ENCODE measurements around the gene ERGIC3.
"Not testable (repeated sequence)": the region's sequence is repeated elsewhere in the genome, so short reads cannot be mapped to it uniquely, and the experiment has no call there.

The ERGIC3 gene

GRCh38 chr20:35541783-35542662, at the start of gene ERGIC3:
TSS of gene ERGIC3 (plus strand) at chr20:35542078. CDS start at chr20:35542098, 20 bp downstream.
- DNase-seq = peak; percentile 94 to 99

GRCh38 chr20:35492352-35492751, 49.5 kb upstream of the ERGIC3 start:
- DNase-seq = no peak

- DNase-seq = no peak
Measured at GRCh38 chr20:35496481-35496880, 45.4 kb upstream of the ERGIC3 start.

DNA sequence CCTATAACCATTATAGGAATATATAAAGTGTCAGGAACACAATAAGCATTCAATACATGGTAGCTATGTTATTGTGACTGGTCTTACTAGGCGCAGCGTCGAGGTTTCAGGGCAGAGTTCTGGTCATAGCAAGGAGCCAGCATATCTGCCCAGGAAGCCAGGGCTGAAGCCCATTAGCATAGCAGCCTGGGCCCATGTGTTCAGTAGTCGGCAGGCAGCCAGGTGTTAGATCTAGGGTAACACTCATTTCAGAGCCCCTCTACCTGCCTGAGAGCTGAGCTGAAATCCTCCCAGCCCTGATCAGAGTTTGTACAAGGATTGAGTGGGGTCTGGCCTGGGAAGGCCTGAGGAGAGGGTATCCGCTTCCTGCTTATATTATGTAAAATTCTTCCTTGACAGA, 44.6 kb upstream of the ERGIC3 start:
- DNase-seq = no peak

DNA sequence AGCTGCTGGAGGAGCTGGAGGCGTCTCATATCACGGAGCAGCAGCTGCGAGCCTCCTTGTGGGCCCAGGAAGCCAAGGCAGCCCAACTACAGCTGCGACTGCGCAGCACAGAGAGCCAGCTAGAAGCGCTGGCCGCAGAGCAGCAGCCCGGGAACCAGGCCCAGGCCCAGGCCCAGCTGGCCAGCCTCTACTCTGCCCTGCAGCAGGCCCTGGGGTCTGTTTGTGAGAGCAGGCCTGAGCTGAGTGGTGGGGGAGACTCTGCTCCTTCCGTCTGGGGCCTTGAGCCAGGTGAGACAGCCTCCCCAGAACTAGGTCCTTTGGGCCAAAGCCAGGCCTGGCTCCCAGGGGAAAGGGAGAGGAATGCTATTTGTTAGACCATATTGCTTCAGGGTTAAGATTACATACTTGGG, 44.1 kb upstream of the ERGIC3 start:
- DNase-seq = no peak

DNA sequence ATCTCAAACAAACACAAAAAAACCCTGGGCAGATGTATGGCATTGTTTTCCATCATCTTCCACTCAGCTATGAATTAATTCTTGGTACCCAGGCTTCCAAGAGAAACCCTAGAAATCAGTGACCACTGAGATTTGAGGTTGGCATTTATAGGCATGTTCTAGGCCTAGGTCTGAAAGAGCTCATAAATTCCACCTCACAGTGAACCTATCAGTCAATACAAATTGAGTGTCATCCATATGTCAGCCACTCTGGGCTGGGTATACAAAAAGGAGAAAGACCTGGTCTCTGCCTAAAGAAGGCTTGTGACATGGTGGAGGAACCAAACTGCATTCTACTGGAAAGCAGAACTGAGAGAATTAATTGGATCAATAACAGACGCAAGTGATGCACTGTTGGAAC, 42.6 kb upstream of the ERGIC3 start:
- no peak for DNase-seq

DNA sequence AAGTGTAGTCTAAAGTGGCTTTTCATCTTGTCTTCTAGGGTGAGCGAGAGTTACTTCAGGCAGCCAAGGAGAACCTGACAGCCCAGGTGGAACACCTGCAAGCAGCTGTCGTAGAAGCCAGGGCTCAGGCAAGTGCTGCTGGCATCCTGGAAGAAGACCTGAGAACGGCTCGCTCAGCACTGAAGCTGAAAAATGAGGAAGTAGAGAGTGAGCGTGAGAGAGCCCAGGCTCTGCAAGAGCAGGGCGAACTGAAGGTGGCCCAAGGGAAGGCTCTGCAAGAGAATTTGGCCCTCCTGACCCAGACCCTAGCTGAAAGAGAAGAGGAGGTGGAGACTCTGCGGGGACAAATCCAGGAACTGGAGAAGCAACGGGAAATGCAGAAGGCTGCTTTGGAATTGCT, 39.5 kb upstream of the ERGIC3 start:
- DNase-seq = peak; percentile 9 to 14

DNA sequence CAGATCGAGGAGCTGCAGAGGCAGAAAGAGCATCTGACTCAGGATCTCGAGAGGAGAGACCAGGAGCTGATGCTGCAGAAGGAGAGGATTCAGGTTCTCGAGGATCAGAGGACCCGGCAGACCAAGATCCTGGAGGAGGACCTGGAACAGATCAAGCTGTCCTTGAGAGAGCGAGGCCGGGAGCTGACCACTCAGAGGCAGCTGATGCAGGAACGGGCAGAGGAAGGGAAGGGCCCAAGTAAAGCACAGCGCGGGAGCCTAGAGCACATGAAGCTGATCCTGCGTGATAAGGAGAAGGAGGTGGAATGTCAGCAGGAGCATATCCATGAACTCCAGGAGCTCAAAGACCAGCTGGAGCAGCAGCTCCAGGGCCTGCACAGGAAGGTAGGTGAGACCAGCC, 38.6 kb upstream of the ERGIC3 start:
- no peak for DNase-seq

DNA sequence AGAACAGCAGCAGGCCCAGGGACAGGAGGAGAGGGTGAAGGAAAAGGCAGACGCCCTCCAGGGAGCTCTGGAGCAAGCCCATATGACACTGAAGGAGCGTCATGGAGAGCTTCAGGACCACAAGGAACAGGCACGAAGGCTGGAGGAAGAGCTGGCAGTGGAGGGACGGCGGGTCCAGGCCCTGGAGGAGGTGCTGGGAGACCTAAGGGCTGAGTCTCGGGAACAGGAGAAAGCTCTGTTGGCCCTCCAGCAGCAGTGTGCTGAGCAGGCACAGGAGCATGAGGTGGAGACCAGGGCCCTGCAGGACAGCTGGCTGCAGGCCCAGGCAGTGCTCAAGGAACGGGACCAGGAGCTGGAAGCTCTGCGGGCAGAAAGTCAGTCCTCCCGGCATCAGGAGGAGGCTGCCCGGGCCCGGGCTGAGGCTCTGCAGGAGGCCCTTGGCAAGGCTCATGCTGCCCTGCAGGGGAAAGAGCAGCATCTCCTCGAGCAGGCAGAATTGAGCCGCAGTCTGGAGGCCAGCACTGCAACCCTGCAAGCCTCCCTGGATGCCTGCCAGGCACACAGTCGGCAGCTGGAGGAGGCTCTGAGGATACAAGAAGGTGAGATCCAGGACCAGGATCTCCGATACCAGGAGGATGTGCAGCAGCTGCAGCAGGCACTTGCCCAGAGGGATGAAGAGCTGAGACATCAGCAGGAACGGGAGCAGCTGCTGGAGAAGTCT, 37.9 kb upstream of the ERGIC3 start:
- no peak for DNase-seq

- no peak for DNase-seq
Measured at GRCh38 chr20:35504751-35505150, 37.1 kb upstream of the ERGIC3 start.

DNA sequence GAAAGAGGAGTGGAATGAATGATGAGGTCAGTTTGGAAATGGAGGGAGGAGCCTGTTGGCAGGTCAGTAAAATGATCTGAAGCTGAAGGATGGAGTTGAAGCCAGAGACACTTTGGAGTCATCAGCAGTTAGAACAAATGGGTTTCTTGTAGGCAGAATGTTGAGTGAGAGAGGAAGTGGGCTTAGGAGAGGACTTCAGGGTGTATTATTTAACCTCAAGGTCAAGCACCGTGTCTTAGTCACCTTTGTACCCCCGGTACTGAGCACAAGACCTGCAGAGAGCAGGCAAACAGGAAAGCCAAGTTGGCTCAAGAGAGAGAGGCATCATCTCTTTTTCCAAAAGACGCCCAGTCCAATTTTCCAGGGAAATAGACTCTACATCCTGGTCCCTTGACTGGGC, 35.7 kb upstream of the ERGIC3 start:
- DNase-seq = no peak

DNA sequence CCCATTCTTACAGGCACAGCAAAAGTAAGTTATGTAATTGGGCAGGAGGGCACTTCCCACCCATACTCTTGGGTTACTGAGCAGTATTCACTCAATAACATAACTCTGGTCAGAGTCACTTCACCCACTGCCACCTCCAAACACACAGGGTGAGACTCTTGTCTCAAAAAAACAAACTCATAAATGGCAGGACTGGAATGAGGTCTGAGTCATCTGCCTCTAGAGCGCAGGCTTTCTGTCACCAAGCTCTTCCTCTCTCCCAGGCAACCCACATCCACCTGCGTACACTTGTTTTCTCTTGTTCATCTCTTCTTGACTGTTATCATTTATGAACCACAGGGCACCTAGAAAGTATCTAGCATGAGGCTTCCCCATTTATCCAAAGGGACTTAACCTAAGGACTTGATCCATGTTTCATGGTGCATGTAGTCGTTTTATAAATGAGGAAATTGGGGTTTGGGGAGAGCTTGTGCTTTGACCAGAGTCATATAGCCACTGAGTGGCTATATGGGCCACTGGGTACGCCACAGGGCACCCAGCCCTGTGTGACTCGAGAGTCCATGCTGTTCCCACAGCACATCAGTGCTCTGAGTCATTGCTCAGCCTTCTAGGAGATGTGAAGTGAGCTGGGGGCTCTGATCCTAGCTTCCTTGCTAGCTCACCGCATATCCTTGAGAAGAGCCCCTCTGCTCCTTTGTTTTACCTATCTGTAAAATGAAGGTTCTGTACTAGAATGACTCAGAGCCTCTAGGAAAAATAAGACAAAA, 34.8 kb upstream of the ERGIC3 start:
- no peak for DNase-seq

DNA sequence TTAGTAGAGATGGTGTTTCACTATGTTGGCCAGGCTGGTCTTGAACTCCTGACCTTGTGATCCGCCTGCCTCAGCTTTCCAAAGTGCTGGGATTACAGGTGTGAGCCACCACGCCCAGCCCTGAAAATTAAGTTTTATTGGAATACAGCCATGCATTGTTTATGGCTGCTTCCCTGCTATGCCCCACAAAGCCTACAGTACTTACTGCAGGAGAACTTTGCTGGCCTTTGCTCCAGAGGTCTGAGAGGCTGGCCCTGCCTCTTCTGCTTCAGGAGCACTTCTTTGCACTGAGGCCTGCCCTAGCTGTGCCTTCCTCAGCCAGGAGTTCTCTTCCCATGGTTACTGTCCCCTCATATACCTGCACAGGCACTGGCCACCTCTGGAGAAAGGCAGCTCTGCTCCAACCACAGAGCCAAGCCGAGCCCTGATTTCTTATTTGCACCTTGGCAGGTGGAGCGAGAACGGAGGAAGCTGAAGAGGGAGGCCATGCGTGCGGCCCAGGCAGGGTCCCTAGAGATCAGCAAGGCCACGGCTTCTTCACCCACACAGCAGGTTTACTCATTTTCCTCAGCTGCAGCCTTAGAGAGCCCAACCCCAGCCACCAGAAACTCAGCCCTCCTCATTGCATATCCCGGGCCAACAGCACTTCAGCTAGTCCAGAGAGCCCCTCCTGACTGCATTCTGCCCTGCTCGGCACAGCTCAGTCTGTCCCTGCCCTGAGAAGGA, 33.2 kb upstream of the ERGIC3 start:
- DNase-seq = no peak

DNA sequence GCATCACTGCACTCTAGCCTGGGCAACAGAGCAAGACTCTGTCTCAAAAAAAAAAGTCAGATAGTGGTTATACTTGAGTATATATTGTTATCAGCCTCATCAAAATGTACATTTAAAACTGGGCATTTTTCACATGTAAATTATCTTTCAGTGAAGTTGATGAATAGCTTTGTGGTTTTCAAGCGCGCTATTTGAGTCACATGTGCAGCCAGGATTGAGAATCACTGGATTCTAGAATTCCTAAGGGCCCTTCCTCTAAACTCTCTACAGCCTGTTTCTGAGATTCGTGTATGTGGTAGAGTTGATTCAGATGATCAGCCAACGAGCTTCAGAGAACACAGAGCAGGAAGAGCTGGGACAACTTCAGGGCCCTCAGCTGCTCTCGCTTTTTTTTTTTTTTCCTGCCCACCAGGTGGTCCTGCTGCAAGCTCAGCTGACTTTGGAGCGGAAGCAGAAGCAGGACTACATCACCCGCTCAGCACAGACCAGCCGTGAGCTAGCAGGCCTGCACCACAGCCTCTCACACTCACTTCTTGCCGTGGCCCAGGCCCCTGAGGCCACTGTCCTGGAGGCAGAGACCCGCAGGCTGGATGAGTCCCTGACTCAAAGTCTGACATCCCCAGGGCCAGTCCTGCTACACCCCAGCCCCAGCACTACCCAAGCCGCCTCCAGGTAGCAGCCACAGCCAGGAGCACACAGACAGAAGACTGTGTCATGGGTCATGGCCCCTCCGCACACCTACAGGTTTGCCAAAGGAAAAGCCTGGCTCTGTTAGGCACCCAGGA, 30.7 kb upstream of the ERGIC3 start:
- no peak for DNase-seq

GRCh38 chr20:35511814-35512420, 30.0 kb upstream of the ERGIC3 start:
- no peak for DNase-seq

GRCh38 chr20:35514371-35514932, 27.4 kb upstream of the ERGIC3 start:
- no peak for DNase-seq

DNA sequence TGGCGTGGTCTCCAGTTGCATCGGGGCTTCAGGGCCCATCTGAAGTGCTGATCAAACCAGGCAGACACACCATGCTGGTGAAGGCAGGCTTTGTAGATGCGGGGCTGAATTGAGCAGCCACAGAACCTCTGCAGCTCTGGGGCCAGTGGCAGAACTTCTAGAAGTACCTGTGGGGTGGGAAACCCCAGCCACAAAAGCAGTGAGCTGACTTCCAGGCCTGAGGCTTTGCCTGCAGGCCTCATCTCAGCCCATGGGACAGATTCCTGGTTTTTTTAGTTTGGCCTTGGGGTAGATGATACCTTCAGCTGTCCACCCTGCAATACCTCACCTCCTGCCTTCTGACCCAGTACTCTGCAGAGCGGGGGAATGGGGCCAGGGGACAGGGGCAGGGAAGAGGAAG, 26.5 kb upstream of the ERGIC3 start:
- no peak for DNase-seq

- DNase-seq = no peak
Measured at GRCh38 chr20:35515949-35516645, 25.8 kb upstream of the ERGIC3 start.

GRCh38 chr20:35517125-35517524, 24.8 kb upstream of the ERGIC3 start:
- DNase-seq = no peak

GRCh38 chr20:35517767-35518166, 24.1 kb upstream of the ERGIC3 start:
- not testable (repeated sequence) for DNase-seq

All from inflammatory macrophage treated with lipopolysaccharide for 1 hour (primary cell).